Astrocyte of the cerebellum (primary cell): Measurements from ENCODE around the gene INAFM1.
"Not testable (repeated sequence)": the region's sequence is repeated elsewhere in the genome, so short reads cannot be mapped to it uniquely, and the experiment has no call there.

Source experiments
- DNase-seq: peaks from one replicate; pipeline ENCODE4 v3.0.0-alpha.2; 2011; ENCODE audit warnings: low read depth
- H3K4me3 ChIP-seq: 2 replicates; pipeline ENCODE4 v1.5.1; 2011; ENCODE audit warnings: mild to moderate bottlenecking, low read depth, low read length, moderate library complexity
- in situ Hi-C: cut with HindIII; loops from 2 replicates; pipeline ENCODE4 v1.10.0; 2017; ENCODE audit warnings: low sequenced_read_pairs
- TF ChIP-seq, protein P1 (sequence below): IDR thresholded peaks from 2 replicates; pipeline ENCODE4 v1.5.1; 2012; ENCODE audit warnings: low read length, low read depth, moderate library complexity, mild to moderate bottlenecking; ENCODE audit errors: missing control alignments

The INAFM1 gene

DNA sequence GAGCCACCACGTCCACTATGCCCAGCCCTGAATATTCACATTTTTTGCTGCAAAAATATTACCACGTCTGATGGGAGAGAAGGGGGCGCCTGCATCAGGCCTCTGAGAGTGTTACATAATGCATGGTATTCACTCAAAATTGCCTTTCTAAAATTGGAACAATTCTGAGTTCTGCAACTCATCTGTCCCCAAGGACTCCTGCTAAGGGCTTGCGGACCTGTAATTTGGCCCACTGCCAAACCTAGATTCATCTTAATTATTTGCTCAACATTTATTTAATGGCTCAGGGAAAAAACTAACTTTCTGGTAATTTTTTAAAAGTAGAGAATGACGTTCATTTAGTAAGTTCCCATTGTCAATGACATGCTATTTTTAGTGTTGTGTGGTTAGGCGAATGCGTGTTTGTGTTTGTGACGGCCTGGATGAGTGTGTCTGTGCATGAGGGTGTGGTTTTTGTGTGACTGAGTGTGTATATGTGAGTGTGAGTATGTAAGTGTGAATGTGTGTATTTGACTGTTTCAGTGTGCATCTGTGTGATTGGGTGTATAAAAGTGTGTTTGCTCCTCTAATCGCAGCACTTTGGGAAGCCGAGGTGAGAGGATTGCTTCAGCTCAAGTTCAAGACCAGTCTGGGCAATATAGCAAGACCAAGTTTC, 8.8 kb downstream of the INAFM1 start:
- no peak for DNase-seq
- in situ Hi-C loops = no loop called here
- H3K4me3 ChIP-seq = no peak overlapping the region
- TF ChIP-seq, protein P1, sequence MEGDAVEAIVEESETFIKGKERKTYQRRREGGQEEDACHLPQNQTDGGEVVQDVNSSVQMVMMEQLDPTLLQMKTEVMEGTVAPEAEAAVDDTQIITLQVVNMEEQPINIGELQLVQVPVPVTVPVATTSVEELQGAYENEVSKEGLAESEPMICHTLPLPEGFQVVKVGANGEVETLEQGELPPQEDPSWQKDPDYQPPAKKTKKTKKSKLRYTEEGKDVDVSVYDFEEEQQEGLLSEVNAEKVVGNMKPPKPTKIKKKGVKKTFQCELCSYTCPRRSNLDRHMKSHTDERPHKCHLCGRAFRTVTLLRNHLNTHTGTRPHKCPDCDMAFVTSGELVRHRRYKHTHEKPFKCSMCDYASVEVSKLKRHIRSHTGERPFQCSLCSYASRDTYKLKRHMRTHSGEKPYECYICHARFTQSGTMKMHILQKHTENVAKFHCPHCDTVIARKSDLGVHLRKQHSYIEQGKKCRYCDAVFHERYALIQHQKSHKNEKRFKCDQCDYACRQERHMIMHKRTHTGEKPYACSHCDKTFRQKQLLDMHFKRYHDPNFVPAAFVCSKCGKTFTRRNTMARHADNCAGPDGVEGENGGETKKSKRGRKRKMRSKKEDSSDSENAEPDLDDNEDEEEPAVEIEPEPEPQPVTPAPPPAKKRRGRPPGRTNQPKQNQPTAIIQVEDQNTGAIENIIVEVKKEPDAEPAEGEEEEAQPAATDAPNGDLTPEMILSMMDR = no peak

DNA sequence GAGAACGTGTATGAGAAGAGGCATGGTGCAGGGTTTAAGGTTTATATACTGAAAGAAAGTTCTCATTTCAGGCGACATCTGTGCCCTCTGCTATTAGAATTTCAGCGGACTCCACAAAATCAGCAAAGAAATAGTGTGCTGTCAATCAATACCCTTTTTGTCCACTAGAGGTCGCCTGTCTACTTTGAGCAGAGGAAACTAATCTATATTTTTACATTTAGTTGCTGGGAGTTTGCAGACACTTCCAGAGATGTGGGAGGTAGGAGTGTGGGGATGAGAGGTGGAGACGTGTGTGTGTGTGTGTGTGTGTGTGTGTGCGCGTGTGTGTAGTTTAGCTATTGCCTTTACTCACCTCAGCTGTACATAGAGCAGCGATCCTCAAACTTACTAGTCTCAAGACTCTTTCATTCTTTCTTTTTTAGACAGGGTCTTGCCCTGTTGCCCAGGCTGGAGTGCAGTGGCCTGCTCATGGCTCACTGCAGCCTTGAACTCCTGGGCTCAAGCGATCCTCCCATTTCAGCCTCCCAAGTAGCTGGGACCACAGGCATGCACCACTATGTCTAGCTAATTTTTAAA, 9.7 kb downstream of the INAFM1 start:
- in situ Hi-C loops = no loop called here
- H3K4me3 ChIP-seq = no peak overlapping the region
- no peak for DNase-seq
- TF ChIP-seq, protein P1 = peak; percentile 78

DNA sequence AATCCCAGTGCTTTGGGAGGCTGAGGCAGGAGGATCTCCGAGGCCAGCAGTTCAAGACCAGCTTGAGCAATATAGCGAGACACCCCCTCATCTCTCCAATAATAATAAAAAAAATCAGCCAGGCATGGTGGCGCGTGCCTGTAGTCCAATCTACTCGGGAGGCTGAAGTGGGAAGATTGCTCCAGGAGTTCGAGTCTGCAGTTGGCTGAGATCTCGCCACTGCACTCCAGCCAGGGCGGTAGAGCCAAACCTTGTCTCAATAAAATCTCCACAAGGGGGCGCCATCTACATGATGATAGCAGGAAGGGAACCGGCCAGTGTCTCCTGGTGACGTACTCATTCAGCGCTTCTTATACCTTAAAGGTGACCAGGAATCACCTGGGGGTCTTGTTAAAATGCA, 21.4 kb downstream of the INAFM1 start:
- in situ Hi-C loops = no loop called here
- TF ChIP-seq, protein P1 = peak; percentile 69
- DNase-seq = peak; percentile 67
- H3K4me3 ChIP-seq = no peak overlapping the region

DNA sequence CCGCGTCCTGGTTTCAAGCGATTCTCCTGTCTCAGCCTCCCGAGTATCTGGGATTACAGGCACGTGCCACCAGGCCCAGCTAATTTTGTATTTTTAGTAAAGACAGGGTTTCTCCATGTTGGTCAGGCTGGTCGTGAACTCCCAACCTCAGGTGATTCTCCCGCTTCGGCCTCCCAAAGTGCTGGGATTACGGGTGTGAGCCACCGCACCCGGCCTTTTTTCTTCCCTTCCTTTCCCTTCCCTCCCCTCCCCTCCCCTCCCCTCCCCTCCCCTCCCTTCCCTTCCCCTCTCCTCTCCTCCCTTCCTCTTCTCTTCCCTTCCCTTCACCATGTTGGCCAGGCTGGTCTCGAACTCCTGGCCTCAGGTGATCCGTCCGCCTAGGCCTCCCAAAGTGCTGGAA, 26.2 kb downstream of the INAFM1 start:
- H3K4me3 ChIP-seq, DNase-seq, in situ Hi-C loops: not testable (repeated sequence)

DNA sequence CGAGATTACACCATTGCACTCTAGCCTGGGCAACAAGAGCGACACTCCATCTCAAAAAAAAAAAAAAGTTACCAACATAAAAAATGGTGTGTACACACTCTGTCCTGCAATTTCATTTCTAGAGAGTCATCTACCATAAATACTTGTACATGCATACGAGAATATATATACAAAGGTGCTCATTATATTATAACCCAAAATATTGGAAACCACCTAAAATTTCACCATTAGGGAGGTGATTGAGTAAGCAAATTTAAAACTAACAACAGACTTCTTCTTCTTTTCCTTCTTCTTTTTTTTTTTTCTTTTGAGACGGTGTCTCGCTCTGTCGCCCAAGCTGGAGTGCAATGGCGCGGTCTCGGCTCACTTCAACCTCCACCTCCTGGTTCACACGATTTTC, 27.6 kb downstream of the INAFM1 start:
- TF ChIP-seq, protein P1 = no peak
- in situ Hi-C loops = no loop called here
- no peak for DNase-seq
- no peak overlapping the region for H3K4me3 ChIP-seq

DNA sequence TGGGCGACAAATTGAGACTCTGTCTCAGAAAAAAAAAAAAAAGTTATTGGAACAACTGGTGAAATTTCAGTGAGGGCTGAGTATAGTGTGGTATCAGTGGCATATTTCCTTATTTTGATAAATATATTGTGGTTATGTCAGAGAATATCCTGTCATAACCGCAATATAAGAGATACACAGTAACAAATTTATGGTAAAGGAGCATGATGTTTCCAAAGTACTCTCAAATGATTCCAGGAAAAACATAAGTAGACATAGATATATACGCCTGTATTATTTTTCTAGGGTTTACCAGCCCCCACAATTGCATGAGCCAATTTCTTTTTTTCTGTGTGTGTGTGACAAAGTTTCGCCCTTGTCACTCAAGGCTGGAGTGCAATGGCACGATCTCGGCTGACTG, 29.3 kb downstream of the INAFM1 start:
- no peak overlapping the region for H3K4me3 ChIP-seq
- DNase-seq = no peak
- TF ChIP-seq, protein P1 = no peak
- in situ Hi-C loops = no loop called here

DNA sequence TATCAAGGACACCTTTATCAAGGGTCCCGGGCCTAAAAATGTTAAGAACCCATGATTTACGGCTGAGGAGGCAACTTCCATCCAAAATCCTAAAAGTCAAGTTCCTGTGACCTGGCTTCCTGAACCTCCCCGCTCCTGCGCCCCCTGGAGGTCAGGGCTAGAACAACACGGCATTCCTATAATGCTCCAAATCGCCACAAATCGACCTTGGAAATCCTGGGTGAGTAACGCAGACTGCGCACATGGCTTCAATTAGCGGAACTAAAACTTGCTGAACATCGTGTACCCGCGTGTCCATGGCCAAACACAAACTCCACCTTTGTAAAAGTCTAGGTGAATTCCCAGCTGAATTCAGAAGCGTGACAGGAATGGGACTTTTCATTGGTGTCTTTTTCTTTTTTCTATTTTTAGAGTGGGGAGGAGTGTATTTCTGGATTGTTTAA, 30.6 kb downstream of the INAFM1 start:
- in situ Hi-C loops = no loop called here
- peak; percentile 71 for DNase-seq
- H3K4me3 ChIP-seq = no peak overlapping the region
- TF ChIP-seq, protein P1 = peak; percentile 99
